ENCODE results near the gene MTPN. TPM values are rescaled to one million over a fixed set of nuclear protein-coding genes. Genes with fewer than 3 reads are reported as not detected.

MTPN gene
- total RNA-seq, 1 donor from 2014 or later = 72.9 TPM

GRCh38 chr7:135993950-135994349, 16.8 kb upstream of the MTPN start:
- intact Hi-C loops (cut with DNase I) = no loop called here

GRCh38 chr7:135991906-135992305, 14.7 kb upstream of the MTPN start:
- intact Hi-C loops (cut with DNase I) = no loop called here
- DNase-seq (ENCODE audit: missing footprints) = no peak
- no peak for ATAC-seq

More at GRCh38 chr7:135993950-135994349, 16.8 kb upstream of the MTPN start:
- DNase-seq (ENCODE audit: missing footprints) = no peak
- no peak for ATAC-seq

GRCh38 chr7:135991322-135991721, 14.2 kb upstream of the MTPN start:
- DNase-seq (ENCODE audit: missing footprints) (no peak), ATAC-seq (no peak)
- intact Hi-C loops (cut with DNase I) = no loop called here

GRCh38 chr7:135990258-135990657, 13.1 kb upstream of the MTPN start:
- intact Hi-C loops (cut with DNase I) = no loop called here
- ATAC-seq = no peak
- no peak for DNase-seq (ENCODE audit: missing footprints)

- no peak for DNase-seq (ENCODE audit: missing footprints)
These were observed 4.9 kb upstream of the MTPN start for GRCh38 chr7:135981958-135982646.

GRCh38 chr7:135980665-135981180, 3.6 kb upstream of the MTPN start:
- ATAC-seq (no peak), DNase-seq (ENCODE audit: missing footprints) (no peak)
- intact Hi-C loops (cut with DNase I) = no loop called here

More at GRCh38 chr7:135981958-135982646, 4.9 kb upstream of the MTPN start:
- intact Hi-C loops (cut with DNase I) = no loop called here
- no peak for ATAC-seq

- intact Hi-C loops (cut with DNase I) = no loop called here
- ATAC-seq (no peak), DNase-seq (ENCODE audit: missing footprints) (no peak)
These were observed 2.9 kb upstream of the MTPN start for GRCh38 chr7:135980012-135980551.

- DNase-seq (ENCODE audit: missing footprints) (no peak), ATAC-seq (no peak)
- intact Hi-C loops (cut with DNase I) = loop anchor here (5.0 kb wide), 1 partner anchor 47 kb away; no protein-coding TSS in a partner anchor
These were observed 2.4 kb upstream of the MTPN start for GRCh38 chr7:135979471-135980011.

- DNase-seq (ENCODE audit: missing footprints) = no peak
- ATAC-seq = no peak
- intact Hi-C loops (cut with DNase I) = loop anchor here (5.0 kb wide), 1 partner anchor 46 kb away; no protein-coding TSS in a partner anchor
These were observed 1.5 kb upstream of the MTPN start for GRCh38 chr7:135978624-135979023.

- ATAC-seq (no peak), DNase-seq (ENCODE audit: missing footprints) (no peak)
- intact Hi-C loops (cut with DNase I) = loop anchor here (5.0 kb wide), 1 partner anchor 45 kb away; no protein-coding TSS in a partner anchor
These were observed 545 bp upstream of the MTPN start for GRCh38 chr7:135977742-135978066.

- no peak for ATAC-seq
- intact Hi-C loops (cut with DNase I) = loop anchor here (5.0 kb wide), 1 partner anchor 44 kb away; no protein-coding TSS in a partner anchor
- peak; percentile 42 for DNase-seq (ENCODE audit: missing footprints)
These were observed 700 bp downstream of the MTPN start for GRCh38 chr7:135976312-135977006.

- DNase-seq (ENCODE audit: missing footprints) (no peak), ATAC-seq (no peak)
- intact Hi-C loops (cut with DNase I) = loop anchor here (5.0 kb wide), 1 partner anchor 43 kb away; no protein-coding TSS in a partner anchor
These were observed 2.0 kb downstream of the MTPN start for GRCh38 chr7:135975166-135975565.

GRCh38 chr7:135974667-135975066, 2.5 kb downstream of the MTPN start:
- DNase-seq (ENCODE audit: missing footprints) (no peak), ATAC-seq (no peak)
- intact Hi-C loops (cut with DNase I) = loop anchor here (5.0 kb wide), 1 partner anchor 42 kb away; no protein-coding TSS in a partner anchor

- intact Hi-C loops (cut with DNase I) = no loop called here
- no peak for DNase-seq (ENCODE audit: missing footprints)
These were observed 5.8 kb downstream of the MTPN start for GRCh38 chr7:135971366-135971725.

GRCh38 chr7:135970682-135971365, 6.3 kb downstream of the MTPN start:
- DNase-seq (ENCODE audit: missing footprints) (no peak), ATAC-seq (no peak)
- intact Hi-C loops (cut with DNase I) = no loop called here

More at GRCh38 chr7:135971366-135971725, 5.8 kb downstream of the MTPN start:
- ATAC-seq = no peak

- DNase-seq (ENCODE audit: missing footprints) = no peak
- intact Hi-C loops (cut with DNase I) = no loop called here
- ATAC-seq = no peak
These were observed 7.1 kb downstream of the MTPN start for GRCh38 chr7:135970045-135970444.

- DNase-seq (ENCODE audit: missing footprints) (no peak), ATAC-seq (no peak)
- intact Hi-C loops (cut with DNase I) = no loop called here
These were observed 10.7 kb downstream of the MTPN start for GRCh38 chr7:135966341-135967043.

- no peak for DNase-seq (ENCODE audit: missing footprints)
- intact Hi-C loops (cut with DNase I) = no loop called here
- ATAC-seq = no peak
These were observed 11.6 kb downstream of the MTPN start for GRCh38 chr7:135965602-135966001.
